HFF-Myc (cell line): ENCODE data around the gene C19orf53.
A peak's percentile ranks its signal among the peaks of the same experiment; 100 is the strongest.
"Not testable (repeated sequence)": the region's sequence is repeated elsewhere in the genome, so short reads cannot be mapped to it uniquely, and the experiment has no call there.

Source experiments
- DNase-seq: peaks from one replicate; pipeline ENCODE4 v3.0.0-alpha.2; 2011; ENCODE audit warnings: low read depth; ENCODE audit errors: extremely low read depth
- H3K4me3 ChIP-seq: replicated peaks from 2 replicates; pipeline ENCODE4 v1.5.1; 2011; ENCODE audit warnings: low read depth, mild to moderate bottlenecking, control low read depth, low read length
- CTCF ChIP-seq: IDR thresholded peaks from 2 replicates; pipeline ENCODE4 v1.5.1; 2012; ENCODE audit warnings: mild to moderate bottlenecking, low read depth, low read length, control low read depth; ENCODE audit errors: missing control alignments

Gene C19orf53

GRCh38 chr19:13784731-13785452, 10.6 kb downstream of the C19orf53 start:
- no peak overlapping the region for H3K4me3 ChIP-seq
- peak; percentile 68 for TF ChIP-seq CTCF
- DNase-seq: no peak

GRCh38 chr19:13788991-13789390, 14.7 kb downstream of the C19orf53 start:
- DNase-seq: no peak
- TF ChIP-seq CTCF: no peak
- H3K4me3 ChIP-seq: no peak overlapping the region

- no peak for DNase-seq
- H3K4me3 ChIP-seq: no peak overlapping the region
- no peak for TF ChIP-seq CTCF
Measured at GRCh38 chr19:13790354-13790753, 16.1 kb downstream of the C19orf53 start.

- not testable (repeated sequence) for H3K4me3 ChIP-seq, DNase-seq
Measured at GRCh38 chr19:13793317-13793716, 19.1 kb downstream of the C19orf53 start.

GRCh38 chr19:13794398-13794756, 20.1 kb downstream of the C19orf53 start:
- DNase-seq: peak; percentile 75
- peak overlapping the region; percentile 72 for H3K4me3 ChIP-seq
- TF ChIP-seq CTCF: no peak

GRCh38 chr19:13794757-13795589, 20.7 kb downstream of the C19orf53 start, which contains the start of gene ZSWIM4:
TSS of gene ZSWIM4 (plus strand) at chr19:13795443. CDS start at chr19:13795649, 206 bp downstream.
- DNase-seq: peak; percentile 98
- TF ChIP-seq CTCF: no peak
- H3K4me3 ChIP-seq: peak within 1 kb of the TSS; percentile 72

- no peak for TF ChIP-seq CTCF
- DNase-seq: no peak
- peak overlapping the region; percentile 72 for H3K4me3 ChIP-seq
Measured at GRCh38 chr19:13795595-13796300, 21.5 kb downstream of the C19orf53 start.
